Activated CD4-positive, CD25-positive, alpha-beta regulatory T cell treated with anti-CD3 and anti-CD28 coated beads, Interleukin-2, amount 50 U/mL, for 24 hours (primary cell): ENCODE results near the gene SLC5A11.
"Not testable (repeated sequence)": the region's sequence is repeated elsewhere in the genome, so short reads cannot be mapped to it uniquely, and the experiment has no call there.

Source experiments
- ATAC-seq, 2 donors: fragments of 150-1000 bp; cut with Tn5 transposase; one replicate each; pipeline ENCODE4 v1.10.0; 2021; ENCODE audit warnings: mild to moderate bottlenecking in 1 of 2, moderate library complexity in 1 of 2

Gene SLC5A11

DNA sequence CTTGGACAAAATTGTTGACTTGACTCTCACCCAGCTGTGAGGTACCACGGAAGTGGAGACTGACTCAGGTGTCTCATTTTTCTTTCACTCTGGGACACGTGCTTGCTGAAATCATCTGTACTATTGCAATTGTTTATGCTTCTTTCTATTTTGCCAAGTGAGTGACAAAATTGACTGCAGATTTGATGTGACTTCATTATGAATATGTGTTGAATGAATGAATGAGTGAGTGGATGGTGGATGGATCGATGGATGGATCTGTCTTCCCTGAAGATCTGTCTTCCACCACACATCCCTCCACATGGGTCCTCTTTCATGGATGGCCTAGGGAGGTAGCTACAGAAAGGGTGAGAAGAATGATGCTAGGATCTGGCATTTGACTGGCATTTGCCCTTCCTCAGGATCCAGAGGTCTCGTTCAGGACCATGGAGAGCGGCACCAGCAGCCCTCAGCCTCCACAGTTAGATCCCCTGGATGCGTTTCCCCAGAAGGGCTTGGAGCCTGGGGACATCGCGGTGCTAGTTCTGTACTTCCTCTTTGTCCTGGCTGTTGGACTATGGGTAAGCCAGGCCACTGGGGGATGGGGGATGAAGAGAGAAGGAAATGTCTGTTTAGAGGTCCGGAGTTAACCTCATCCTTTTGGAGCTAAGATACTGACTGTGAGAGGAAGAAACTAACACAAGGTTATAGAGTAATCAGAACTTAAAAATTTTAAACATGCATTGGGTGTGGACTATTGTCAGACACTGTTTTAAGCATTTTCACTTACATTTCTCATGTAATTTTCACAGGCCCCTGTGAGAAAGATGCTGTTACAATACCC is 12.7 kb downstream of the SLC5A11 start:
- ATAC-seq, result no peak

DNA sequence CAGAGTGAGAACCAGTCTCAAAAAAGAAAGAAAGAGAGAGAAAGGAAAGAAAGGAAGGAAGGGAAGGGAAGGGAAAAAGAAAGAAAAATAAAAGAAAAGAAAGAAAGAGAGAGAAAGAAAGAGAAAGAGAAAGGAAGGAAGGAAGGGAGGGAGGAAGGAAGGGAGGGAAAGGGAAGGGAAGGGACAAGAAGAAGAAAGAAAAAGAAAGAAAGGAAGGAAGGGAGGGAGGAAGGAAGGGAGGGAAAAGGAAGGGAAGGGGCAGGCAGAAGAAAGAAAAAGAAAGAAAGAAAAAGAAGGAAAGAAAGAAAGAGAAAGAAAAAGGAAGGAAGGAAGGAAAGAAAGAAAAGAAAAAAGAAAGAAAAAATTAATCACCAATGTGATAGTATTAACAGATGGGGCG is 15.7 kb downstream of the SLC5A11 start:
- ATAC-seq, result no peak

DNA sequence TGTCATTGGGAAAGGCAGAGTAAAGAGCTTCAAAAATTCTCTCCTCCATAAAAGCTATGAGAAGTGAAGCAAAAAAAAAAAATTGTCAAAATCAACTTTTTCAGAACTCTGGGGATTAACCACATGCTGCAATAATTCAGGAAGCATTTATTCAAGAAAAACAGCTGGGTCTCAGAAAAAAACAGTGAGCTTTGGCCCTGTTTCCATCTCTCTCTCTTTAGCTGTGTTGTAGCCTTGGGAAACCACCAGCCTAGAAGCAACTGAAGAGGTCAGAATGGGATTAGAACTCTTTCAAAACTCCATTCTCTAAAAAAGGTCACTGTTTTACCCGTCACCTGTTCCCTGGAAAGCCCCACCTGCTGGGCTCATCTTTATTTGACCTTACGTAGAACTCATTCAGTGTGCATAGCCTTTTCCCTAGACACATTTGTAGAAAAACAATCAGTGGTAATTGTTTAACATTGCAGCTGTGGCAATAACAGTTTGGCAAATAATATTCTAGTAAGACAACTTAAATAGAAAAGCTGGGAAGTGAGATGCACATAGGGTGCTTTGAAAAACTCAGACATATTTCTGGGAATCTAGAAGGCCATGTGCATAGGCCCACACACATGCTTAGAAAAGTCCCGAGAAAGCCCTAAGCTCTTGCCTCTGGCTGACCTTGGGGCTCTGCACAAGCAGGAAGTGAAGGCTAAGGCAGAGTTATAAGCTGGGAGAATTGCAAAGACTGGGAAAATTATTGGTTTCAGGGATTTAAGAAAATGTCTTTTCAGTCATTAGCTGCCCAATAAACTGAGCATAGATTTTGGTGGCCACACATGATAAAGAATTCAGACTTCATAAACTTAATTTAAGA is 18.0 kb downstream of the SLC5A11 start:
- ATAC-seq, result no peak

DNA sequence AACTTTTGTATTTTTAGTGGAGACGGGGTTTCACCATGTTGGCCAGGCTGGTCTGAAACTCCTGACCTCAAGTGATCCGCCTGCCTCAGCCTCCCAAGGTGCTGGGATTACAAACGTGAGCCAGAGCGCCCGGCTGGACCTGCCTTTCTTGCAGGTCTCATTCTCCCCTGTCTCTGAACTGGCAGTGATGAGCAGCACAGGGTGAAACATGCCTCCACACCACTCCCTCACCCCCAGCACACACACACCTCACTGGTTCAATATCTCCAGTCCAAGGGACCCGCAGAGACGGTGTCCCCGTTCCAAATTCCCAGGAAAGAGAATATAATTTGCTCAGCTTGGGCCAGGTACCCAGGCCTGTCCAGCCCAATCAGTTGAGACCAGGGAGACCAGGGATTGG is 23.3 kb downstream of the SLC5A11 start:
- ATAC-seq, result no peak

DNA sequence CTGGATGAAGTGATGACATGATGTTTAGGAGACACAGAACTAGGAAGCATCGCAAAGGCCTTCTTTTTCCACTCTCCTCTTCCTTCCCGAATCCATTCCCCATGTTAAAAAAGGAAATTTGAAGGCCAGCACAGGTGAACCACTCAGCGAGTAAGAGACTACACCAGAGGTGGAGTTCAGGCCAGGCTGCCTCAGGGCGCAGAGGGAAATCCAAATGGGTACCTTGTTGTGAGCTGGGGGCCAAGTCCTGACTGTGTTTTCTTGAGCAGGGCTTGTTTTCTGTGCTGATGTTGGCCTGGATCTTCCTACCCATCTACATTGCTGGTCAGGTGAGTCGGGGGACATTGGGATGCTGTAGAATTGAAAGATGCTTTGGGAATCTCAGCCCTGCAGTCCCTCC is 26.1 kb downstream of the SLC5A11 start:
- no peak for ATAC-seq

DNA sequence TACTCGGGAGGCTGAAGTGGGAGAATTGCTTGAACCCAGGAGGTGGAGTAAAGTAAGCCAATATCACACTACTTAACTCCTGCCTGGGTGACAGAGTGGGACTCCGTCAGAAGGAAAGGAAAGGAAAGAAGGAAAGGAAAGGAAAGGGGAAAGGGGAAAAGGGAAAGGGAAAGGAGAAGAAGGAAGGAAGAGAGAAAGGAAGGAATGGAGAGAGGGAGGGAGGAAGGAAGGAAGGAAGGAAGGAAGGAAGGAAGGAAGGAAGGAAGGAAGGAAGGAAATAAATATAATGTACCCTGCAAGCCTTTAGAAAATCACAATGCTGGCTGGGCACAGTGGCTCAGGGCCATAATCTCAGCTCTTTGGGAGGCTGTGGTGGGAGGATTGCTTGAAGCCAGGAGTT is 27.3 kb downstream of the SLC5A11 start:
- ATAC-seq, result no peak

DNA sequence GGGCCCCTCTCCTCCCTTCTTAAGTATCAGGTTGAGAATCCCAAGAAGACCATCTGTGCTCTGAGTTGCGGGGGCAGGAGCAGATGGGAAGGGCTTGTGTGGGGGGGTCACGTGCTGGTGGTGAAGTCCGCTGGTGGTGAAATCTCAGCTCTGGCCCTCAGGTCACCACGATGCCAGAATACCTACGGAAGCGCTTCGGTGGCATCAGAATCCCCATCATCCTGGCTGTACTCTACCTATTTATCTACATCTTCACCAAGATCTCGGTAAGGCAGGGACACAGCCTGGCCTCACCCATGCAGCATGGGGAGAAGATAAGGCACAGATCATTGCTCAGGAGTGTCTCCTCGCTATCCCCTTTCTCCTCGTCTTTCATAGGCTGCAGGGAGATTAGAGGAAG is 29.7 kb downstream of the SLC5A11 start:
- no peak for ATAC-seq

DNA sequence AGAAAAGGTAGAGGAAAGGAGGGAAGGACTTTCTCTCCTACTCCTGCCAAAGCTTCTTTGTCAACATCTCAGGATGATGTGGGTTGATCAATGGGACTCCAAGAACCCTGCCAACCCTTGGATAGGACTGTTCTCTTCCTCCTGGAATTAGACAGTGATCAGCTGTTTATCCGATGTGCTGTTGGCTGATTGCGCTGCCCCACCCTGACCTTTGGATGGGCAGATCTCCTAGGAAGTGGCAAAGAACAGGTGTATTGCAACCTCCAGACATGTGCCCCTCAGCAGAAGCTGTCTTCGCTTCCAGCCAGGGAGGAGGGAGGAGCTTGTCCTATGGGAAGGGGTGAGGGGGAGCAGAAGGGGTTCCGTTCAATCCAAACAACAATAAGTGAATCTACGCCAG is 30.5 kb downstream of the SLC5A11 start:
- ATAC-seq, result no peak

DNA sequence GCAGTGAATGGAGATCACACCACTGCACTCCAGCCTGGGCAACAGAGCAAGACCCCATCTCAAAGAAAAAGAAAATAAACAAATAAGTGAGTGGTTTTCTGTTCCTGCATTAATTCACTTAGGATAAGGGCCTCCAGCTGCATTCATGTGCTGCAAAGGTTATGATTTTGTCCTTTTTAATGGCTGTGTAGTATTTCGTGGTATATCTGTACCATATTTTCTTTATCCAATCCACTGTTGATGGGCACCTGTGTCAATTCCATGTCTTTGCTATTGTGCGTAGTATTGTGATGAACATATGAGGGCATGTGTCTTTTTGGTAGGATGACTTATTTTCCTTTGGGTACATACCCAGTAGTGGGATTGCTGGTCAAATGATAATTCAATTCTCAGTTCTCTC is 33.9 kb downstream of the SLC5A11 start:
- no peak for ATAC-seq

DNA sequence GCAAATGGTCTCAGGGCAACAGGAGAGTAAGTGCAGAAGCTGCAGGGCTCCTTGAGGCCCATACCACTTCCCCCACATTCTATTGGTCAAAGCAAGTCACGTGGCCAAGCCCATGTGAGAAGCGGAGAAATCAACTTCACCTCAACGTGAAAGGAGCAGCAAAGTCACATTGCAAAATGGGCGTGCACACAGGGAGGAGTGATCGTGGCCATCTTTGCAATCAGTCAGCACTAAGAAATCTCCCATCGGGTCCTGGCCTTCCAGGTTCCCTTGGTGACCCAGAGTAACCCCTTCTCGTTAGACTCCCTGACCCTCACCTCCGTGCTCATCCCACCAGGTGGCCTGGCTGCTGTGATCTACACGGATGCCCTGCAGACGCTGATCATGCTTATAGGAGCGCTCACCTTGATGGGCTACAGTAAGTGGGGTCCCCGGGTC is 38.0 kb downstream of the SLC5A11 start:
- no peak for ATAC-seq

DNA sequence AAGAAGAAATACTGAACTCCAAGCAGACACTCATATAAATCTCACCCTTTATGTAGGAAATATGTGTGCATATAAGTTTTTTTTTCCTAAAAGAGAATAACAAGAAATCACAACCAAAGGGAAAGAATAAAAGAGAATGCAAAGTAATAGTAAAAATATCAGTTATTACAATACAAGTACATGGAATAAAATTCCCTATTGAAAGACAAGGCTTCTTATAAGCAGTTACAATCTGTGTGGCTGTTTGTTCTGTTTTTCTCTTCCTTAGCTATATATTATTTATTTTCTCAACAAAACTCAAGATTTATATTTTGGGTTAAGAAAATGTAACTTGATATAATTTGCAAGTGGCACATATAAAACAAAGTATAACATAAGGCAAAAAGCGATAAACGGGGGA is 41.7 kb downstream of the SLC5A11 start:
- no peak for ATAC-seq

DNA sequence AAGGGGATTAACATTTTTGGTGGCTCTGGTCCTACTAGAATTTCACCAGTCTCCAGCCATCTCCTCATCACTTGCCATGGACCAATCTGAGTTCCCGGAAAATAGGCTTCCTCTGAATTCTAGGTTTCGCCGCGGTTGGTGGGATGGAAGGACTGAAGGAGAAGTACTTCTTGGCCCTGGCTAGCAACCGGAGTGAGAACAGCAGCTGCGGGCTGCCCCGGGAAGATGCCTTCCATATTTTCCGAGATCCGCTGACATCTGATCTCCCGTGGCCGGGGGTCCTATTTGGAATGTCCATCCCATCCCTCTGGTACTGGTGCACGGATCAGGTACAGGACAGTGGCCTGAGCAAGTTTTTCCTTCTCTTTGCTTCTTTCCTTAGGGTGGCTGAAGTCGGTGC is 45.0 kb downstream of the SLC5A11 start:
- ATAC-seq, result no peak

DNA sequence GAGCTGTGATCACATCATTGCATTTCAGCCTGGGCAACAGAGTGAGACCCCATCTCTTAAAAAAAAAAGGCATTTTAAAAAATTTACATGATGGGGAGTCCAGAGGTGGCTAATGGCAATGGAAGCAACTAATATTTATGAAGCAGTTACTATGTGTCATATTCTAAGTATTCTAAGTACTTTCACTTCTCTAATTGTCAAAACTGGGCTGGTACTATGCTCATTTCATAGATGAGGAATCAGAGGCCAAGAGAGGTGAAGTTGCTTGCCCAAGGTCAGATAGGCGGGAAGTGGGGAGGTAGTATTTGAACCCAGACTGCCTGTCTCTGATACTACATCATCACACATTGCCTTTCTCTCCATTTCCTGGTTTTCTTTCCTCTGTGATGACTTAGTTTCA is 50.7 kb downstream of the SLC5A11 start:
- ATAC-seq, result no peak

DNA sequence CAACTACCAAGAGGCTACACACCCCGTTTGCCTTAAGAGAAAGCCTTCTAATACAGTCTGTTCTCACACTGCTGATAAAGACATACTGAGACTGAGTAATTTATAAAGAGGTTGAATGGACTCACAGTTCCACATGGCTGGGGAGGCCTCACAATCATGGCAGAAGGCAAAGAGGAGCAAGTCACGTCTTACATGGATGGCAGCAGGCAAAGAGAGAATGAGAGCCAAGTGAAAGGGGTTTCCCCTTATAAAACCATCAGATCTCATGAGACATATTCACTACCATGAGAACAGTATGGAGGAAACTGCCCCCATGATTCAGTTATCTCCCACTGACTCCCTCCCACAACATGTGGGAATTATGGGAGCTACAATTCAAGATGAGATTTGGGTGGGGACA is 51.8 kb downstream of the SLC5A11 start:
- ATAC-seq, result not testable (repeated sequence)

DNA sequence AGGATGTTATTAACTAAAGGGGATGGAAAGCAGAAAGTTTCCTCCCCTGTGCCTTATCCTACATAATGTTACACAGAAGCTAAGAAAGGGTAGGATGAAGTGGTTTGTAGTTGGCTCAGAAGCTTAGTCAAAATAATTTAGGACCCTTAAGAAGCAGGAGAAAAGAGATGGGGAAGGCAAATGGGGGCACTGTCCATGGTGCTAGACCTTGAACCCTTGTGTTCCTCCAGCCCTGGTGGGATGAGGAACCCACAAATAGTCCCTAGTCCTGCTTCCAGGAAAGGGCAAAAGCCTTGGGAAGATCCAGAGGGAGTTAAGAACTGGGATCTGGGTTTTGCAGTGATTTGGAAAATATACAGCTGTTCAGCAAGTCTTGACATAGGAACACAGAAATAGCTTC is 54.5 kb downstream of the SLC5A11 start:
- ATAC-seq, result no peak

DNA sequence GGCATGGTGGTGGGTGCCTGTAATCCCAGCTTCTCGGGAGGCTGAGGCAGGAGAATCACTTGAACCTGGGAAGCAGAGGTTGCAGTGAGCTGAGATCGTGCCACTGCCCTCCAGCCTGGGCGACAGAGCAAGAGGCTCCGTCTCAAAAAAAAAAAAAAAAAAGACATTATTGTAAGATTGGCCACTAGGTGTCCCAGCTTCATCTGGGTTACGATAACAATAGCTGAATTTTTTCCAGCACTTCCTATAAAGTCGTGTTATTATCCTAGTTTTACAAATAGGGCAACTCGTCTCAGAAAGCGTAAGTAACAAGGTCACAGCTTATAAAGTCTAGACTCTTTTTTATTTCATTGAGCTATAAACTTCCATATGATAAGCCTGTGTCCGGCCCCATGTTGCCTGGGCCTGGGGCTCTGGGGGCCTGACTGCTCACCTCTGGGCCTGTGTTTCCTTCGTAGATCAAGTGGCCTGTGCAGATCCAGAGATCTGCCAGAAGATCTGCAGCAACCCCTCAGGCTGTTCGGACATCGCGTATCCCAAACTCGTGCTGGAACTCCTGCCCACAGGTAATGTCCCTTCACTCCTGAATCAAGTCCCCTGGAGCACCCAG is 60.5 kb downstream of the SLC5A11 start:
- ATAC-seq, result no peak

DNA sequence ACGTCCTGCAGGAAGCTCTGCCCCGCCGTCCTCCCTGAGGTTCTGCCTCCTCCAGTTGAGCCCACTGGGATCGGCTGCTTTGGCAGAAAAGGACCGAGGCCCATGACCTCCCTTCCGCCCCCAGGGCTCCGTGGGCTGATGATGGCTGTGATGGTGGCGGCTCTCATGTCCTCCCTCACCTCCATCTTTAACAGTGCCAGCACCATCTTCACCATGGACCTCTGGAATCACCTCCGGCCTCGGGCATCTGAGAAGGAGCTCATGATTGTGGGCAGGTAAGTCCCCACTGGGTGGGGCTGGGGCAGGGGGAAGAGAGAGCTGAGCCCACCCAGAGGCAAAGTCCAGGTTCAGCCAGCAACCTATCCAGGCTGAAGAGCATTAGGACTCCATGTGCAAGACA is 61.1 kb downstream of the SLC5A11 start:
- no peak for ATAC-seq

DNA sequence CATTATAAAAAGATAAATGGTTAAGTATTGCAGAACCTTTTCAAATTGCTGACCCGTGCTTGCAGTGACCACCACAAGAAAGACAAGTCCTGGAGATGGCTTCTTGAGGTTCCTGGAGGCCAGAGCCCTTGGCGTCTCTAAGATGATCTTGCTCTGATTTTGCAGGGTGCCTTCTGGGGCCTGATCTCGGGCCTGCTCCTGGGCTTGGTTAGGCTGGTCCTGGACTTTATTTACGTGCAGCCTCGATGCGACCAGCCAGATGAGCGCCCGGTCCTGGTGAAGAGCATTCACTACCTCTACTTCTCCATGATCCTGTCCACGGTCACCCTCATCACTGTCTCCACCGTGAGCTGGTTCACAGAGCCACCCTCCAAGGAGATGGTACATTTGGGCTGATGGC is 63.0 kb downstream of the SLC5A11 start:
- ATAC-seq, result no peak

DNA sequence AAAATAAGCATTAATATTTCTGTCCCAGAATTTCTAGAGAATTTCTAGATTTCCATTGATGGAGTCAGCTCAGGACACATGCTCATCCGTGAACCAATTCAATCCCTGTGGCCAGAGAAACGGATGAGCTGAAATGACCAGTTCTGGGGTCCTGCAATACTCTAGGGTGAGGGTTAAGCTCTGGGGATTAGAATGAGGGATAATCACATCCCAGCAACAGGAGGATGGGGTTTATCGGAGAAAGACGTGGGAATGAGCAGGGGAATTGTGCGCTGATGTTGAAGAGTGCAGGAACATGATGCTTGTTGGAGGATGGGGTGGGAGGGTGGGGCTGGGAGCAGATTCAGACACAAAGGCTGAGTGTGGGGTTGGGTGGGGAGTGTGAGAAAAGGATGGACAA is 64.1 kb downstream of the SLC5A11 start:
- ATAC-seq, result no peak

DNA sequence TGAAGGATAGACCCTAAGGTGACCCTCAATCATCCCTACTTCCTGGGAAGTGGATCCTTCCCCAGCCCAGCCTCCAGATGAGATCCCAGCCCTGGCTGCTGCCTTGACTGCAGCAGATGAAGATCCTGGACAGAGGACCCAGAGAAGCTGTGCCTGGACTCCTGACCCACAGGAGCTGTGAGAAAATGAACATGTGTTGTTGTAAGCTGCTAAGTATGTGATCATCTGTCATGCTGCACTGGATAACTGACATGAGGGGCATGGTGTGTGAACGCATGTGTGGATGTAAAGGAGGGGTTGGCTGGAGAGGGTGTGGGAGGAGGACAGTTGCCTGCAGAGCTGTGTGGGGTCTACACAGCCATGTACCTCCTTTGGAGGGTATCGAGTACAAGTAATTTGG is 69.3 kb downstream of the SLC5A11 start:
- no peak for ATAC-seq

DNA sequence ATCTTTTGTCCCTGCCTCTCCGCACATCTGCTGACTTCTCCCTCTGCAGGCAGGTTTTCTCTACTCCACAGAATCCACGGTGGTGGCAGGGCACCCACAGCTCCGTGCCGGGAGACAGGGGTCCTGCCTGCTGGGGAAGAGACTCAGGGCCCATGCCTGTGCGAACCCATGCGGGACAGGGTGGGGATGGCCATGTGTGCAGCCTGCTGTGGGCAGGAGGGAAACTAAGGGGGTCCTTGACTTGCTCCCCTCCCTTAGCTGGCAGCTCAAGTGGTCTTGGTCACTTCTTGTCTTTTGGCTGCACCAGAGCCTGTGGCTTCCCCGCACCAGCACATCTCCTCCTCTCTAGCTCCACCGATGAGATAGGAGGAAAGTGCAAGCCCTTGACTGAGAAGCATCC is 69.8 kb downstream of the SLC5A11 start:
- no peak for ATAC-seq

DNA sequence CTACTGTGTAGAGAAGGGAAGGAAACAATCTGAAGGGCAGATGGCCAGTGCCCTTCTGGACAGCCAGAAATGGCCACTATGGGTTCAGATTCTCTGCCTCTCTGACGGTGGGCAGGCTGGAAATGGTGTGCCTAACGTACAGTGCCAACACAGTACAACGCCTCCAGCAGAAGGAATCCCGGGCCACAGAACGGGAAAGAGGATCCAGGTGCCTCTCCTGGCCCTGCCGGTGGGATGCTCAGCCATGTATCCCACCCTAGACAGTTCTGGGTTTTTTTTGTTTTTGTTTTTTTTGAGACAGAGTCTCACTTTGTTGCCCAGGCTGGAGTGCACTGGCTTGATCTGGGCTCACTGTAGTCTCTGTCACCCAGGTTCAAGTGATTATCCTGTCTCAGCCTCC is 71.5 kb downstream of the SLC5A11 start:
- no peak for ATAC-seq

DNA sequence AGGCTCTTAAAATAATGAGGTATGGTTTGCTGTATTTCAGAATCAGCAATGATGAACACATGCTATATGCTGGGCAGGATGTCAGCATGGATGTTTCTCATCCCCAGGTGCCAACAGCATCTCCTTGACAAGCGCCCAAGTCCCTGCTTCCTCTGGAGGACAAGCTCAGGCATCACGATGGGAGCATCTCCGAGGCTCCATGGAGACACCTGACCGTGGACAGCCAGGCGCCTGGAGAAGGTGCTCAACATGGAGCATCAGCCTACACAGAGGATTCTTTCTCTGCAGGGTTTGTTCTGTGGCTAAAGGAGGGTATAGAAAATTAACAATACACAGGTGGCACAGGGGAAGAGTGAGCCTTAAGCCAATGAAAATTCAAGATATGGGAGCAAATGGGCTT is 72.1 kb downstream of the SLC5A11 start:
- ATAC-seq, result no peak

DNA sequence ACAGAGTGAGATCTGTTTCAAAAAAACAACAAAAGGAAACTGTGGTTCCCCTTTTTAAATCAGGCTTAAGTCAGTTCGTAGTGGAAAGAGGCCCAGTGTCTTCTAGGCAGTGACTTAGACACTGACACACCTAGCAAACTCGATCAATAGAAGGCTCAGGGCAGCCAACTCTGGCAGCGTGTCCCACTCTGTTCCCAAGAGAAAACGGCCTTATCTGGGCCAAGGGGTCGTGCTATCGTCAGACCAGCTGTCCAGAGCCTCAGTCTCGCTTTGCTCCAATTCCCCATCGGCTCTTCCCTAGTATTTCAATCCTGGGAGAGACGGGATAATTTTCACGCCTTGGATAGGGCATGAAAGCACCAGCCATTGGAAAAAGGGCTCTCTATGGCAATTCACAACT is 72.9 kb downstream of the SLC5A11 start:
- ATAC-seq, result no peak
